ENCODE results near the gene NFAT5.

GRCh38 chr16:69632828-69633227 lies 67.1 kb downstream of the NFAT5 start:
- TF ChIP-seq CTCF (IDR thresholded peaks at IDR 0.05) (no peak), POLR2A (IDR thresholded peaks at IDR 0.05) (no peak)
